Stimulated activated memory B cell treated with anti-CD40 and anti-IgM and Interleukin-4, amounts not matched to agents 10 μg/mL and 1 μg/mL and 100 μg/mL, for 72 hours (primary cell): ENCODE results near the gene TNRC6B.
A peak's percentile ranks its signal among the peaks of the same experiment; 100 is the strongest.
"Not testable (repeated sequence)": the region's sequence is repeated elsewhere in the genome, so short reads cannot be mapped to it uniquely, and the experiment has no call there.

ENCODE experiments used
- ATAC-seq: fragments of 150-1000 bp; cut with Tn5 transposase; 2 replicates; pipeline ENCODE4 v1.10.0; 2021
- H3K27ac Mint-ChIP-seq: one replicate; pipeline ENCODE4 v1.8.0; 2022; ENCODE audit warnings: mild to moderate bottlenecking, mixed read lengths
- H3K27me3 Mint-ChIP-seq: one replicate; pipeline ENCODE4 v1.8.0; 2022; ENCODE audit warnings: mixed read lengths
- H3K36me3 Mint-ChIP-seq: one replicate; pipeline ENCODE4 v1.8.0; 2022; ENCODE audit warnings: mixed read lengths
- H3K4me1 Mint-ChIP-seq: one replicate; pipeline ENCODE4 v1.8.0; 2022; ENCODE audit warnings: mixed read lengths
- H3K4me3 Mint-ChIP-seq: one replicate; pipeline ENCODE4 v1.8.0; 2022; ENCODE audit warnings: mild to moderate bottlenecking, moderate library complexity, mixed read lengths
- H3K9me3 Mint-ChIP-seq: one replicate; pipeline ENCODE4 v1.8.0; 2022; ENCODE audit warnings: mixed read lengths

TNRC6B gene

GRCh38 chr22:40177738-40178416 is at the start of gene TNRC6B:
TSS of gene TNRC6B (plus strand) at chr22:40177925. CDS start at chr22:40178136, 211 bp downstream.
- Mint-ChIP-seq H3K4me3 (peak within 1 kb of the TSS; percentile 80), H3K36me3 (no peaks in the 10 kb centered on the region), H3K4me1 (peaks cover 58% of the 10 kb centered on the region), H3K9me3 (no peaks in the 10 kb centered on the region), H3K27ac (peak within 1 kb of the TSS; percentile 78), H3K27me3 (no peaks in the 10 kb centered on the region)
- ATAC-seq: peak; percentile 98

GRCh38 chr22:40128989-40129388 is 48.7 kb upstream of the TNRC6B start:
- peak overlapping the region; percentile 31 for H3K27ac Mint-ChIP-seq
- H3K9me3 Mint-ChIP-seq: no peaks in the 10 kb centered on the region
- no peaks in the 10 kb centered on the region for H3K27me3 Mint-ChIP-seq
- H3K4me1 Mint-ChIP-seq: peaks cover 12% of the 10 kb centered on the region
- H3K4me3 Mint-ChIP-seq: no peak overlapping the region
- peaks cover 36% of the 10 kb centered on the region for H3K36me3 Mint-ChIP-seq
- ATAC-seq: no peak

GRCh38 chr22:40137132-40137531 is 40.6 kb upstream of the TNRC6B start:
- Mint-ChIP-seq H3K4me3 (no peak overlapping the region), H3K9me3 (no peaks in the 10 kb centered on the region), H3K36me3 (peaks cover 46% of the 10 kb centered on the region), H3K4me1 (no peaks in the 10 kb centered on the region), H3K27ac (no peak overlapping the region), H3K27me3 (no peaks in the 10 kb centered on the region)
- ATAC-seq: no peak

- Mint-ChIP-seq H3K36me3 (peaks cover 40% of the 10 kb centered on the region), H3K9me3 (no peaks in the 10 kb centered on the region), H3K27me3 (no peaks in the 10 kb centered on the region), H3K27ac (peak overlapping the region; percentile 28), H3K4me1 (no peaks in the 10 kb centered on the region), H3K4me3 (no peak overlapping the region)
- ATAC-seq: no peak
These were observed 38.9 kb upstream of the TNRC6B start for GRCh38 chr22:40138866-40139265.

GRCh38 chr22:40147388-40148176 is 30.1 kb upstream of the TNRC6B start:
- H3K27ac Mint-ChIP-seq: no peak overlapping the region
- H3K4me1 Mint-ChIP-seq: peaks cover 7% of the 10 kb centered on the region
- H3K27me3 Mint-ChIP-seq: no peaks in the 10 kb centered on the region
- no peaks in the 10 kb centered on the region for H3K9me3 Mint-ChIP-seq
- no peak for ATAC-seq
- no peak overlapping the region for H3K4me3 Mint-ChIP-seq
- H3K36me3 Mint-ChIP-seq: peaks cover 14% of the 10 kb centered on the region

- no peak for ATAC-seq
- Mint-ChIP-seq H3K27me3 (no peaks in the 10 kb centered on the region), H3K36me3 (peaks cover 5% of the 10 kb centered on the region), H3K9me3 (no peaks in the 10 kb centered on the region), H3K4me3 (no peak overlapping the region), H3K27ac (peak overlapping the region; percentile 64), H3K4me1 (peaks cover 20% of the 10 kb centered on the region)
These were observed 24.5 kb upstream of the TNRC6B start for GRCh38 chr22:40153192-40153591.

- no peaks in the 10 kb centered on the region for H3K9me3 Mint-ChIP-seq
- H3K4me1 Mint-ChIP-seq: peaks cover 20% of the 10 kb centered on the region
- H3K36me3 Mint-ChIP-seq: peaks cover 5% of the 10 kb centered on the region
- no peaks in the 10 kb centered on the region for H3K27me3 Mint-ChIP-seq
- no peak overlapping the region for H3K4me3 Mint-ChIP-seq
- ATAC-seq: no peak
- H3K27ac Mint-ChIP-seq: peak overlapping the region; percentile 64
These were observed 24.0 kb upstream of the TNRC6B start for GRCh38 chr22:40153705-40154104.

GRCh38 chr22:40156001-40156516 is 21.7 kb upstream of the TNRC6B start:
- Mint-ChIP-seq H3K4me1 (peaks cover 20% of the 10 kb centered on the region), H3K9me3 (no peaks in the 10 kb centered on the region), H3K36me3 (peaks cover 5% of the 10 kb centered on the region), H3K27me3 (no peaks in the 10 kb centered on the region), H3K4me3 (no peak overlapping the region), H3K27ac (no peak overlapping the region)
- no peak for ATAC-seq

- H3K27me3 Mint-ChIP-seq, H3K36me3 Mint-ChIP-seq, H3K9me3 Mint-ChIP-seq, H3K27ac Mint-ChIP-seq, H3K4me3 Mint-ChIP-seq, ATAC-seq: not testable (repeated sequence)
- peaks cover 16% of the 10 kb centered on the region for H3K4me1 Mint-ChIP-seq
These were observed 21.0 kb upstream of the TNRC6B start for GRCh38 chr22:40156682-40157081.

GRCh38 chr22:40157330-40157945 is 20.3 kb upstream of the TNRC6B start:
- H3K36me3 Mint-ChIP-seq: peaks cover 5% of the 10 kb centered on the region
- H3K27ac Mint-ChIP-seq: no peak overlapping the region
- H3K4me3 Mint-ChIP-seq: no peak overlapping the region
- ATAC-seq: no peak
- H3K9me3 Mint-ChIP-seq: no peaks in the 10 kb centered on the region
- H3K4me1 Mint-ChIP-seq: peaks cover 13% of the 10 kb centered on the region
- no peaks in the 10 kb centered on the region for H3K27me3 Mint-ChIP-seq

GRCh38 chr22:40161194-40161593 is 16.5 kb upstream of the TNRC6B start:
- no peak for ATAC-seq
- Mint-ChIP-seq H3K9me3 (peaks cover 3% of the 10 kb centered on the region), H3K27ac (peak overlapping the region; percentile 54), H3K4me1 (no peaks in the 10 kb centered on the region), H3K4me3 (no peak overlapping the region), H3K36me3 (peaks cover 12% of the 10 kb centered on the region), H3K27me3 (no peaks in the 10 kb centered on the region)

GRCh38 chr22:40165537-40165936 is 12.2 kb upstream of the TNRC6B start:
- H3K4me3 Mint-ChIP-seq, H3K4me1 Mint-ChIP-seq, H3K27me3 Mint-ChIP-seq, H3K9me3 Mint-ChIP-seq, H3K27ac Mint-ChIP-seq, ATAC-seq: not testable (repeated sequence)
- H3K36me3 Mint-ChIP-seq: peaks cover 30% of the 10 kb centered on the region

GRCh38 chr22:40175611-40176244 is 2.0 kb upstream of the TNRC6B start:
- Mint-ChIP-seq H3K27me3 (no peaks in the 10 kb centered on the region), H3K4me3 (no peak overlapping the region), H3K27ac (peak overlapping the region; percentile 78), H3K4me1 (peaks cover 61% of the 10 kb centered on the region), H3K36me3 (no peaks in the 10 kb centered on the region), H3K9me3 (no peaks in the 10 kb centered on the region)
- ATAC-seq: no peak

GRCh38 chr22:40176921-40177737 is 596 bp upstream of the TNRC6B start:
- ATAC-seq: peak; percentile 67
- Mint-ChIP-seq H3K4me1 (peaks cover 58% of the 10 kb centered on the region), H3K9me3 (no peaks in the 10 kb centered on the region), H3K36me3 (no peaks in the 10 kb centered on the region), H3K27me3 (no peaks in the 10 kb centered on the region), H3K4me3 (peak overlapping the region; percentile 80), H3K27ac (peak overlapping the region; percentile 78)
